H1 (cell line): ENCODE measurements around the gene TOB1. TPM values are rescaled to one million over a fixed set of nuclear protein-coding genes. Genes with fewer than 3 reads are reported as not detected.

ENCODE experiments used
- BRCA1 ChIP-seq: IDR thresholded peaks from 2 replicates; pipeline ENCODE4 v1.6.1; 2012; ENCODE audit warnings: low read depth, low read length, improper control_type of control experiment
- CHD7 ChIP-seq: fragments of 300-600 bp; sonication (generic); IDR thresholded peaks from 2 replicates; pipeline ENCODE4 v1.7.1; 2012; ENCODE audit warnings: low read length, moderate library complexity, mild to moderate bottlenecking, inconsistent platforms; ENCODE audit not compliant: insufficient replicate concordance
- JUN ChIP-seq: IDR thresholded peaks from 2 replicates; pipeline ENCODE4 v1.6.1; 2011; ENCODE audit warnings: low read depth, mild to moderate bottlenecking, improper control_type of control experiment, low read length
- SRF ChIP-seq: IDR thresholded peaks from 2 replicates; pipeline ENCODE4 v1.6.1; 2011; ENCODE audit warnings: mild to moderate bottlenecking, low read depth, low read length, moderate library complexity
- polyA plus RNA-seq, 7 experiments: library from polyadenylated mRNA; depleted of rRNA in 3 of 7; stranded (reverse) in 5 of 7; unstranded in 2 of 7; fragments of >200 nt in 5 of 7; fragments of 200-250 nt in 2 of 7; gene quantifications; 1 replicate in 5 of 7; 2 replicates in 1 of 7; 4 replicates in 1 of 7; pipeline versions ENCODE4 v1.2.1 to v1.2.3, GENCODE V29; 2011 to 2013; ENCODE audit warnings: missing spikeins in 2 of 7, mixed read lengths in 2 of 7
- total RNA-seq: library from RNA; stranded (reverse); fragmentation: NEBNext Ultra II Directional; extraction: Animal tissue kit (Norgen Biotek cat#: 25700); gene quantifications from 2 replicates; pipeline ENCODE4 v1.2.1, GENCODE V29; 2021

Gene TOB1
- total and polyA plus RNA-seq, 2 of the 8 experiments (the other 6 are each of a cell fraction or from before 2014, with no cell fraction given), result 14.4 to 20.8 TPM

- TF ChIP-seq CHD7 (no peak), SRF (no peak), BRCA1 (no peak), JUN (no peak)
Measured at GRCh38 chr17:50890675-50891516, 24.7 kb upstream of the TOB1 start (continued).
